Mesendoderm (in vitro differentiated cells): ENCODE data around the gene B9D1.
"Not testable (repeated sequence)": the region's sequence is repeated elsewhere in the genome, so short reads cannot be mapped to it uniquely, and the experiment has no call there.

Source experiments
- DNase-seq: peaks from one replicate; pipeline ENCODE4 v3.0.0; 2013
- H2AK5ac ChIP-seq: 2 replicates; pipeline ENCODE4 v1.6.1; 2013; ENCODE audit warnings: low read length, inconsistent platforms
- H2BK120ac ChIP-seq: 2 replicates; pipeline ENCODE4 v1.6.1; 2013; ENCODE audit warnings: low read depth, mild to moderate bottlenecking, low read length, moderate library complexity, mixed read lengths
- H2BK15ac ChIP-seq: replicated peaks from 2 replicates; pipeline ENCODE4 v1.6.1; 2013; ENCODE audit warnings: low read depth, mild to moderate bottlenecking, moderate library complexity
- H2BK5ac ChIP-seq: 2 replicates; pipeline ENCODE4 v1.6.1; 2013; ENCODE audit warnings: low read length, inconsistent platforms
- H3K18ac ChIP-seq: 2 replicates; pipeline ENCODE4 v1.6.1; 2013; ENCODE audit warnings: mild to moderate bottlenecking, low read length, mixed read lengths
- H3K23ac ChIP-seq: one replicate; pipeline ENCODE4 v1.6.1; 2013; ENCODE audit warnings: low read length
- H3K27ac ChIP-seq: 2 replicates; pipeline ENCODE4 v1.5.1; 2013; ENCODE audit warnings: low read depth, mild to moderate bottlenecking, inconsistent platforms, low read length, moderate library complexity
- H3K27me3 ChIP-seq: 2 replicates; pipeline ENCODE4 v1.6.1; 2013; ENCODE audit warnings: low read length, control low read depth, mild to moderate bottlenecking, inconsistent platforms; ENCODE audit not compliant: insufficient read depth, poor library complexity
- H3K36me3 ChIP-seq: 2 replicates; pipeline ENCODE4 v1.6.1; 2013; ENCODE audit warnings: low read length, inconsistent platforms; ENCODE audit not compliant: control insufficient read depth, insufficient read depth
- H3K4ac ChIP-seq: one replicate; pipeline ENCODE4 v1.6.1; 2013; ENCODE audit warnings: low read depth, mild to moderate bottlenecking, low read length, moderate library complexity
- H3K4me1 ChIP-seq: 2 replicates; pipeline ENCODE4 v1.6.1; 2013; ENCODE audit warnings: low read depth, low read length, inconsistent platforms; ENCODE audit not compliant: control insufficient read depth
- H3K4me2 ChIP-seq: 2 replicates; pipeline ENCODE4 v1.6.1; 2013; ENCODE audit warnings: low read length
- H3K4me3 ChIP-seq: 2 replicates; pipeline ENCODE4 v1.5.1; 2013; ENCODE audit warnings: mild to moderate bottlenecking, low read length
- H3K56ac ChIP-seq: one replicate; pipeline ENCODE4 v1.6.1; 2013; ENCODE audit warnings: low read length
- H3K79me1 ChIP-seq: 2 replicates; pipeline ENCODE4 v1.6.1; 2013; ENCODE audit warnings: low read length, inconsistent platforms
- H3K79me2 ChIP-seq: 2 replicates; pipeline ENCODE4 v1.6.1; 2013; ENCODE audit warnings: mild to moderate bottlenecking, low read length; ENCODE audit not compliant: control insufficient read depth, insufficient read depth
- H3K9ac ChIP-seq: 2 replicates; pipeline ENCODE4 v1.6.1; 2013; ENCODE audit warnings: low read length, inconsistent platforms
- H4K5ac ChIP-seq: one replicate; pipeline ENCODE4 v1.6.1; 2013; ENCODE audit warnings: low read length
- H4K8ac ChIP-seq: one replicate; pipeline ENCODE4 v1.6.1; 2013; ENCODE audit warnings: low read depth, mild to moderate bottlenecking, control low read depth, low read length, moderate library complexity
- WGBS: extraction: QIAGEN DNeasy Blood & Tissue Kit; methylation state at CpG from one replicate; pipeline ENCODE4 v1.1.7; 2013; ENCODE audit warnings: low lambda C conversion rate, missing lambda C conversion rate; ENCODE audit not compliant: insufficient coverage; ENCODE audit errors: extremely low coverage; 5-methylcytosine and 5-hydroxymethylcytosine counted together

B9D1 gene

GRCh38 chr17:19353401-19353800 lies 9.1 kb downstream of the B9D1 start:
- WGBS = no CpG with 5 or more reads among the region's 11 CpGs
- not testable (repeated sequence) for H2BK5ac ChIP-seq, H3K56ac ChIP-seq, H4K5ac ChIP-seq, H3K23ac ChIP-seq, H3K9ac ChIP-seq, H2BK120ac ChIP-seq, DNase-seq, H3K27me3 ChIP-seq, H3K79me1 ChIP-seq, H3K4me3 ChIP-seq, H2BK15ac ChIP-seq, H4K8ac ChIP-seq, H3K4ac ChIP-seq, H3K36me3 ChIP-seq, H3K4me1 ChIP-seq, H3K27ac ChIP-seq, H3K79me2 ChIP-seq, H2AK5ac ChIP-seq, H3K18ac ChIP-seq, H3K4me2 ChIP-seq

- Histone ChIP-seq H3K4ac (no peak overlapping the region), H3K18ac (no peak overlapping the region), H3K4me1 (no peaks in the 10 kb centered on the region), H4K5ac (no peak overlapping the region), H3K36me3 (no peaks in the 10 kb centered on the region), H2AK5ac (no peak overlapping the region), H3K79me2 (no peaks in the 10 kb centered on the region), H3K79me1 (no peaks in the 10 kb centered on the region), H3K27ac (no peak overlapping the region), H3K27me3 (no peaks in the 10 kb centered on the region), H3K4me2 (no peak overlapping the region), H3K4me3 (no peak overlapping the region), H2BK5ac (no peak overlapping the region), H2BK15ac (no peak overlapping the region), H3K23ac (no peak overlapping the region), H3K9ac (no peak overlapping the region), H2BK120ac (no peak overlapping the region), H3K56ac (no peak overlapping the region), H4K8ac (no peak overlapping the region)
- no peak for DNase-seq
- no CpG with 5 or more reads among the region's 9 CpGs for WGBS
Measured at GRCh38 chr17:19348806-19349205, 13.7 kb downstream of the B9D1 start.

GRCh38 chr17:19348081-19348650 lies 14.4 kb downstream of the B9D1 start:
- Histone ChIP-seq H4K8ac (no peak overlapping the region), H3K79me1 (no peaks in the 10 kb centered on the region), H3K36me3 (no peaks in the 10 kb centered on the region), H2BK15ac (no peak overlapping the region), H3K18ac (no peak overlapping the region), H2BK5ac (no peak overlapping the region), H3K4me1 (no peaks in the 10 kb centered on the region), H3K56ac (no peak overlapping the region), H3K27me3 (no peaks in the 10 kb centered on the region), H4K5ac (no peak overlapping the region), H3K4me3 (no peak overlapping the region), H3K4ac (no peak overlapping the region), H3K23ac (no peak overlapping the region), H2AK5ac (no peak overlapping the region), H2BK120ac (no peak overlapping the region), H3K9ac (no peak overlapping the region), H3K79me2 (no peaks in the 10 kb centered on the region), H3K4me2 (no peak overlapping the region), H3K27ac (no peak overlapping the region)
- DNase-seq = no peak
- WGBS = no CpG with 5 or more reads among the region's 9 CpGs

GRCh38 chr17:19347323-19348080 lies 15.0 kb downstream of the B9D1 start:
- no peak overlapping the region for H3K4me3 ChIP-seq
- H2AK5ac ChIP-seq = no peak overlapping the region
- no peak overlapping the region for H3K4me2 ChIP-seq
- H3K18ac ChIP-seq = no peak overlapping the region
- H3K27me3 ChIP-seq = no peaks in the 10 kb centered on the region
- no peak overlapping the region for H3K27ac ChIP-seq
- H2BK5ac ChIP-seq = no peak overlapping the region
- H3K4me1 ChIP-seq = no peaks in the 10 kb centered on the region
- no peak overlapping the region for H3K9ac ChIP-seq
- no peaks in the 10 kb centered on the region for H3K79me2 ChIP-seq
- H3K36me3 ChIP-seq = no peaks in the 10 kb centered on the region
- H3K79me1 ChIP-seq = no peaks in the 10 kb centered on the region
- no peak overlapping the region for H4K5ac ChIP-seq
- H2BK15ac ChIP-seq = no peak overlapping the region
- H3K23ac ChIP-seq = no peak overlapping the region
- DNase-seq = no peak
- no peak overlapping the region for H3K4ac ChIP-seq
- H2BK120ac ChIP-seq = no peak overlapping the region
- no peak overlapping the region for H3K56ac ChIP-seq
- H4K8ac ChIP-seq = no peak overlapping the region
- WGBS = no CpG with 5 or more reads among the region's 13 CpGs

GRCh38 chr17:19346351-19347255 lies 15.9 kb downstream of the B9D1 start:
- Histone ChIP-seq H2BK120ac (no peak overlapping the region), H3K56ac (no peak overlapping the region), H3K4me1 (no peaks in the 10 kb centered on the region), H3K9ac (no peak overlapping the region), H3K18ac (no peak overlapping the region), H3K27ac (no peak overlapping the region), H3K4ac (no peak overlapping the region), H2BK5ac (no peak overlapping the region), H3K36me3 (no peaks in the 10 kb centered on the region), H3K4me2 (no peak overlapping the region), H3K4me3 (no peak overlapping the region), H4K5ac (no peak overlapping the region), H3K79me1 (no peaks in the 10 kb centered on the region), H2AK5ac (no peak overlapping the region), H3K23ac (no peak overlapping the region), H4K8ac (no peak overlapping the region), H2BK15ac (no peak overlapping the region), H3K79me2 (no peaks in the 10 kb centered on the region), H3K27me3 (no peaks in the 10 kb centered on the region)
- no CpG with 5 or more reads among the region's 19 CpGs for WGBS
- DNase-seq = no peak
